ENCODE results near the gene CTCF.
A peak's percentile ranks its signal among the peaks of the same experiment; 100 is the strongest.

Gene CTCF

GRCh38 chr16:67549240-67549639 is 13.1 kb upstream of the CTCF start:
- no peak for DNase-seq (ENCODE audit: low read depth, low spot score)

GRCh38 chr16:67549936-67550335 is 12.4 kb upstream of the CTCF start:
- no peak for DNase-seq (ENCODE audit: low read depth, low spot score)

GRCh38 chr16:67551091-67551490 is 11.2 kb upstream of the CTCF start:
- DNase-seq (ENCODE audit: low read depth, low spot score), result no peak

- DNase-seq (ENCODE audit: low read depth, low spot score), result no peak
These were observed 10.4 kb upstream of the CTCF start for GRCh38 chr16:67551972-67552371.

GRCh38 chr16:67552476-67552875 is 9.8 kb upstream of the CTCF start:
- no peak for DNase-seq (ENCODE audit: low read depth, low spot score)

- DNase-seq (ENCODE audit: low read depth, low spot score), result no peak
These were observed 6.5 kb upstream of the CTCF start for GRCh38 chr16:67555795-67556212.

GRCh38 chr16:67558859-67559258 is 3.5 kb upstream of the CTCF start:
- no peak for DNase-seq (ENCODE audit: low read depth, low spot score)

GRCh38 chr16:67560827-67561342 is 1.4 kb upstream of the CTCF start:
- DNase-seq (ENCODE audit: low read depth, low spot score), result no peak

GRCh38 chr16:67561501-67561823 is 864 bp upstream of the CTCF start:
- DNase-seq (ENCODE audit: low read depth, low spot score), result no peak

- DNase-seq (ENCODE audit: low read depth, low spot score), result peak; percentile 92
These were observed 351 bp upstream of the CTCF start for GRCh38 chr16:67561824-67562525.

- DNase-seq (ENCODE audit: low read depth, low spot score), result peak; percentile 21
These were observed 787 bp downstream of the CTCF start for GRCh38 chr16:67562918-67563707.

- DNase-seq (ENCODE audit: low read depth, low spot score), result no peak
These were observed 1.6 kb downstream of the CTCF start for GRCh38 chr16:67563708-67564468.

GRCh38 chr16:67565470-67566100 is 3.3 kb downstream of the CTCF start:
- DNase-seq (ENCODE audit: low read depth, low spot score), result no peak

GRCh38 chr16:67571464-67571863 is 9.1 kb downstream of the CTCF start:
- no peak for DNase-seq (ENCODE audit: low read depth, low spot score)

- DNase-seq (ENCODE audit: low read depth, low spot score), result no peak
These were observed 9.7 kb downstream of the CTCF start for GRCh38 chr16:67571981-67572431.

- no peak for DNase-seq (ENCODE audit: low read depth, low spot score)
These were observed 17.4 kb downstream of the CTCF start for GRCh38 chr16:67579686-67580085.

GRCh38 chr16:67580202-67580601 is 17.9 kb downstream of the CTCF start:
- DNase-seq (ENCODE audit: low read depth, low spot score), result no peak

- DNase-seq (ENCODE audit: low read depth, low spot score), result no peak
These were observed 31.0 kb downstream of the CTCF start for GRCh38 chr16:67593288-67593687.

- no peak for DNase-seq (ENCODE audit: low read depth, low spot score)
These were observed 31.4 kb downstream of the CTCF start for GRCh38 chr16:67593701-67594100.

- DNase-seq (ENCODE audit: low read depth, low spot score), result no peak
These were observed 32.1 kb downstream of the CTCF start for GRCh38 chr16:67594256-67594915.

GRCh38 chr16:67594956-67595355 is 32.6 kb downstream of the CTCF start:
- no peak for DNase-seq (ENCODE audit: low read depth, low spot score)

Measured in activated naive CD8-positive, alpha-beta T cell treated with anti-CD3 and anti-CD28 coated beads, Interleukin-2, amount 50 U/mL, for 16 hours (primary cell).